CD14-positive monocyte (primary cell): Measurements from ENCODE around the gene NR3C1. TPM values are rescaled to one million over a fixed set of nuclear protein-coding genes. Genes with fewer than 3 reads are reported as not detected.
A peak's percentile ranks its signal among the peaks of the same experiment; 100 is the strongest.

Source experiments
- DNase-seq, 3 donors: peaks; one replicate each; pipeline ENCODE4 v3.0.0-alpha.2; 2011 to 2022
- H2AFZ ChIP-seq: 2 replicates; pipeline ENCODE4 v1.6.0; 2012; ENCODE audit warnings: mild to moderate bottlenecking, low read depth, low read length, inconsistent platforms; ENCODE audit not compliant: insufficient read depth, poor library complexity, severe bottlenecking
- H3K27ac ChIP-seq, 2 donors: 1 replicate in 1 of 2; 2 replicates in 1 of 2; pipeline ENCODE4 v1.5.1; 2012 to 2013; ENCODE audit warnings: low read length in 2 of 2, control low read depth in 1 of 2, inconsistent platforms in 1 of 2, low read depth in 1 of 2, mild to moderate bottlenecking in 1 of 2
- H3K27me3 ChIP-seq, 2 donors: one replicate each; pipeline versions ENCODE4 v1.6.0 to v1.6.1; 2011 to 2013; ENCODE audit warnings: low read length in 2 of 2; ENCODE audit not compliant: control insufficient read depth in 2 of 2, insufficient read depth in 2 of 2
- H3K36me3 ChIP-seq, 2 donors: replicated peaks in 1 of 2; 1 replicate in 1 of 2; 2 replicates in 1 of 2; pipeline versions ENCODE4 v1.5.1 to v1.6.1; 2012 to 2013; ENCODE audit warnings: low read length in 2 of 2, control low read depth in 1 of 2, inconsistent platforms in 1 of 2, mild to moderate bottlenecking in 1 of 2; ENCODE audit not compliant: insufficient read depth in 2 of 2, control insufficient read depth in 1 of 2
- H3K4me1 ChIP-seq, 2 donors: 1 replicate in 1 of 2; 2 replicates in 1 of 2; pipeline versions ENCODE4 v1.5.1 to v1.6.1; 2012 to 2013; ENCODE audit warnings: low read length in 2 of 2, control low read depth in 1 of 2, inconsistent platforms in 1 of 2, mild to moderate bottlenecking in 1 of 2, moderate library complexity in 1 of 2; ENCODE audit not compliant: insufficient read depth in 2 of 2, control insufficient read depth in 1 of 2
- H3K4me2 ChIP-seq: replicated peaks from 2 replicates; pipeline ENCODE3; 2012; ENCODE audit warnings: low read length, moderate library complexity, mild to moderate bottlenecking; ENCODE audit not compliant: poor library complexity, severe bottlenecking; ENCODE audit errors: extremely low read depth
- H3K4me3 ChIP-seq, 3 experiments: fragments of 200-600 bp in 1 of 3; sonication (generic) in 1 of 3; replicated peaks in 1 of 3; 1 replicate in 2 of 3; 2 replicates in 1 of 3; pipeline ENCODE4 v1.5.1; 2011 to 2013; ENCODE audit warnings: low read length in 3 of 3, mild to moderate bottlenecking in 3 of 3, control low read depth in 2 of 3, low read depth in 2 of 3, inconsistent platforms in 1 of 3, moderate library complexity in 1 of 3
- H3K79me2 ChIP-seq: 2 replicates; pipeline ENCODE4 v1.6.0; 2012; ENCODE audit warnings: mild to moderate bottlenecking, control low read depth, inconsistent platforms, low read length, moderate library complexity; ENCODE audit not compliant: insufficient read depth
- H3K9ac ChIP-seq: 2 replicates; pipeline ENCODE4 v1.6.0; 2017; ENCODE audit warnings: low read length, mild to moderate bottlenecking; ENCODE audit not compliant: insufficient read depth, poor library complexity, severe bottlenecking
- H3K9me3 ChIP-seq, 2 donors: replicated peaks in 1 of 2; 1 replicate in 1 of 2; 2 replicates in 1 of 2; pipeline versions ENCODE4 v1.5.1 to v1.6.1; 2012 to 2013; ENCODE audit warnings: low read length in 2 of 2, control low read depth in 1 of 2; ENCODE audit not compliant: control insufficient read depth in 1 of 2, insufficient read depth in 1 of 2
- H4K20me1 ChIP-seq: 2 replicates; pipeline ENCODE4 v1.6.0; 2012; ENCODE audit warnings: mild to moderate bottlenecking, low read length, control low read depth, moderate library complexity; ENCODE audit not compliant: insufficient read depth
- H3K27ac Mint-ChIP-seq, 7 donors: one replicate each; pipeline ENCODE4 v1.8.0; 2020; ENCODE audit warnings: mild to moderate bottlenecking in 7 of 7, mixed read lengths in 7 of 7, moderate library complexity in 6 of 7, inconsistent platforms in 2 of 7
- H3K27me3 Mint-ChIP-seq, 3 donors: one replicate each; pipeline ENCODE4 v1.8.0; 2021 to 2022; ENCODE audit warnings: low read depth in 3 of 3, mild to moderate bottlenecking in 3 of 3, mixed read lengths in 3 of 3, moderate library complexity in 3 of 3, inconsistent platforms in 1 of 3
- H3K36me3 Mint-ChIP-seq, 2 donors: one replicate each; pipeline ENCODE4 v1.8.0; 2020; ENCODE audit warnings: mixed read lengths in 2 of 2, inconsistent platforms in 1 of 2, mild to moderate bottlenecking in 1 of 2
- H3K4me1 Mint-ChIP-seq: one replicate; pipeline ENCODE4 v1.8.0; 2020; ENCODE audit warnings: mild to moderate bottlenecking, mixed read lengths
- H3K4me3 Mint-ChIP-seq, 2 donors: one replicate each; pipeline ENCODE4 v1.8.0; 2020; ENCODE audit warnings: mild to moderate bottlenecking in 2 of 2, mixed read lengths in 2 of 2, moderate library complexity in 1 of 2
- H3K9me3 Mint-ChIP-seq, 7 donors: one replicate each; pipeline ENCODE4 v1.8.0; 2020 to 2022; ENCODE audit warnings: mixed read lengths in 7 of 7, mild to moderate bottlenecking in 6 of 7, moderate library complexity in 6 of 7, inconsistent platforms in 2 of 7
- WGBS: methylation state at CpG from one replicate; pipeline ENCODE4 v1.1.5; 2013; ENCODE audit warnings: missing lambda C conversion rate; ENCODE audit not compliant: insufficient coverage; 5-methylcytosine and 5-hydroxymethylcytosine counted together
- intact Hi-C, 2 donors: fragments of 100-400 bp; cut with micrococcal nuclease; formaldehyde crosslinking; loops; one replicate each; pipeline versions ENCODE4 v1.15.0 to v1.15.1; 2023
- polyA plus RNA-seq, 3 donors: library from polyadenylated mRNA; depleted of rRNA in 1 of 3; unstranded in 2 of 3; stranded (reverse) in 1 of 3; fragments of 300-500 nt in 2 of 3; fragments of >200 nt in 1 of 3; fragmentation: Illumina TruSeq in 2 of 3; gene quantifications; 1 replicate in 2 of 3; 2 replicates in 1 of 3; pipeline ENCODE4 v1.2.3, GENCODE V29; 2012 to 2021
- TF ChIP-seq, protein P1 (sequence below): fragments of 200-600 bp; IDR thresholded peaks from one replicate; pipeline ENCODE4 v1.8.0; 2022; ENCODE audit warnings: antibody characterized with exemption, mild to moderate bottlenecking

Gene NR3C1
- polyA plus RNA-seq, 3 donors, result 25.4 to 82.8 (median 75.1) TPM

DNA sequence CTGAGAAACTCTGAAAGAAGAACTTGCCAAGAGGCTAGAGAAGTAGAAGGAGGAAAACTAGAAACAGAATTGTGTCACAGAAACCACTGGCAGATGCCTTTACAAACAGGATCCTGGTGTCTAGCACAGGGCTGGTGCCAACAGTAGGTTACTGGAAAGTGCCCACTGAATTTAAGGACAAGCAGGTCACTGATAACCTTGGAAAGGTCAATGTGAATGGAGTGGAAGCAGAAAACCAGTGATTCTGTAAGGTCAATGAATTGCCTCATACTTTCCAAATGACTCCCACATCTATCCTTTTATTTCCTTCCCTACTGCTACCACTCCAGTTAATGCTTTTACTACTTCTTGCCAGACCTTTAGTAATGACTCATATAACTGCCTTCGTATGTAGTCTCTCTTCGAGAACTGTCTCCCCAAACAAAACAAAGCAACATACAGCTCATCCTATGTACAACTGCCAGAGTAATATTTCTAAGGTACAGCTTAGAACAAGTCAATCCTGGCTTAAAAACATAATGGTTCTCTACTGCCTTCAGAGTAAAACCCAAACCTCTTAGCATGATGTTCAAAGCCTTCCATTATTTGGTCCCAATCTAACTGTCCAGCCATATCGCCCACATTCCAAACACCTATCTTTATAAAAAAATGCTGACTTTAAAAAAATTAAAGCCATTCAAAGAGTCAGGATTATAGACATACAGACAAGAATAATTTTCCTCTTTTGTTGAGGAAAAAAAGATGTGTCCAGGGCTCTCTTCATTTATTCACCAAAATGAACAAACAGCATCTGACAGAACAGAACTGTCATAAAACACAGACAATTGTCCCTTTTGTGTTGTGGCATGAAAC is 52.5 kb downstream of the NR3C1 start:
- TF ChIP-seq, protein P1, sequence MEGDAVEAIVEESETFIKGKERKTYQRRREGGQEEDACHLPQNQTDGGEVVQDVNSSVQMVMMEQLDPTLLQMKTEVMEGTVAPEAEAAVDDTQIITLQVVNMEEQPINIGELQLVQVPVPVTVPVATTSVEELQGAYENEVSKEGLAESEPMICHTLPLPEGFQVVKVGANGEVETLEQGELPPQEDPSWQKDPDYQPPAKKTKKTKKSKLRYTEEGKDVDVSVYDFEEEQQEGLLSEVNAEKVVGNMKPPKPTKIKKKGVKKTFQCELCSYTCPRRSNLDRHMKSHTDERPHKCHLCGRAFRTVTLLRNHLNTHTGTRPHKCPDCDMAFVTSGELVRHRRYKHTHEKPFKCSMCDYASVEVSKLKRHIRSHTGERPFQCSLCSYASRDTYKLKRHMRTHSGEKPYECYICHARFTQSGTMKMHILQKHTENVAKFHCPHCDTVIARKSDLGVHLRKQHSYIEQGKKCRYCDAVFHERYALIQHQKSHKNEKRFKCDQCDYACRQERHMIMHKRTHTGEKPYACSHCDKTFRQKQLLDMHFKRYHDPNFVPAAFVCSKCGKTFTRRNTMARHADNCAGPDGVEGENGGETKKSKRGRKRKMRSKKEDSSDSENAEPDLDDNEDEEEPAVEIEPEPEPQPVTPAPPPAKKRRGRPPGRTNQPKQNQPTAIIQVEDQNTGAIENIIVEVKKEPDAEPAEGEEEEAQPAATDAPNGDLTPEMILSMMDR, result no peak
- no peaks in the 10 kb centered on the region for H3K27me3 Mint-ChIP-seq
- Histone ChIP-seq H3K27ac (peak overlapping the region in 1 of 2 donors; percentile 71), H3K9me3 (no peaks in the 10 kb centered on the region), H3K36me3 (no peaks in the 10 kb centered on the region), H2AFZ (no peak overlapping the region), H3K27me3 (no peaks in the 10 kb centered on the region), H3K4me3 (no peak overlapping the region), H3K9ac (no peak overlapping the region), H3K4me2 (peak overlapping the region; percentile 12), H3K4me1 (peaks cover 63 to 78% of the 10 kb centered on the region in 2 donors), H4K20me1 (peaks cover 100% of the 10 kb centered on the region), H3K79me2 (peaks cover 100% of the 10 kb centered on the region)
- H3K36me3 Mint-ChIP-seq, result peaks cover 6 to 8% of the 10 kb centered on the region in 2 donors
- no peak overlapping the region for H3K27ac Mint-ChIP-seq
- H3K4me3 Mint-ChIP-seq, result no peak overlapping the region
- H3K4me1 Mint-ChIP-seq, result peaks cover 58% of the 10 kb centered on the region
- peak; percentile 23 to 58 (median 55) for DNase-seq
- WGBS, result 0% methylated on average over 2 of the region's 3 CpGs
- intact Hi-C loops, result loop anchor here in 1 of 2 donors (10.0 kb wide), 1 partner anchor 54 kb away; the partner anchor contains the start of gene NR3C1
- no peaks in the 10 kb centered on the region for H3K9me3 Mint-ChIP-seq

- DNase-seq, result no peak
- Histone ChIP-seq H3K79me2 (peaks cover 100% of the 10 kb centered on the region), H4K20me1 (peaks cover 99% of the 10 kb centered on the region), H3K9me3 (no peaks in the 10 kb centered on the region), H3K27ac (peak overlapping the region in 1 of 2 donors; percentile 71), H3K4me3 (no peak overlapping the region), H3K36me3 (no peaks in the 10 kb centered on the region), H3K4me2 (no peak overlapping the region), H3K4me1 (peaks cover 59 to 73% of the 10 kb centered on the region in 2 donors), H2AFZ (no peak overlapping the region), H3K9ac (no peak overlapping the region), H3K27me3 (no peaks in the 10 kb centered on the region)
- Mint-ChIP-seq H3K9me3 (no peaks in the 10 kb centered on the region), H3K4me1 (peaks cover 53% of the 10 kb centered on the region), H3K27ac (no peak overlapping the region), H3K4me3 (no peak overlapping the region), H3K27me3 (no peaks in the 10 kb centered on the region), H3K36me3 (peaks cover 6 to 8% of the 10 kb centered on the region in 2 donors)
- 100% methylated on average over 1 of the region's 1 CpG for WGBS
- intact Hi-C loops, result loop anchor here in 1 of 2 donors (10.0 kb wide), 1 partner anchor 54 kb away; the partner anchor contains the start of gene NR3C1
- TF ChIP-seq, protein P1, result no peak
Measured at GRCh38 chr5:143350341-143350740, 53.1 kb downstream of the NR3C1 start.
